Esophagus squamous epithelium (tissue), 5 donors: ENCODE measurements around the gene TGM3. TPM values are rescaled to one million over a fixed set of nuclear protein-coding genes. Genes with fewer than 3 reads are reported as not detected.
A peak's percentile ranks its signal among the peaks of the same experiment; 100 is the strongest.

Experiments
- DNase-seq: peaks from one replicate; lab custom pipeline; 2025; lab: John Stamatoyannopoulos, UW
- H3K27ac ChIP-seq, 4 donors: fragments of 200-600 bp; sonication (generic); one replicate each; pipeline ENCODE4 v1.5.1; 2016 to 2019; ENCODE audit warnings: mild to moderate bottlenecking in 1 of 4
- H3K27me3 ChIP-seq, 4 donors: fragments of 200-600 bp; sonication (generic); 1 replicate in 3 of 4; 2 replicates in 1 of 4; pipeline versions ENCODE4 v1.5.1 to v1.6.0; 2017 to 2021; ENCODE audit warnings: antibody characterized with exemption in 1 of 4
- H3K36me3 ChIP-seq, 3 donors: fragments of 200-600 bp; sonication (generic); one replicate each; pipeline ENCODE4 v1.5.1; 2016 to 2019
- H3K4me1 ChIP-seq, 3 donors: fragments of 200-600 bp; sonication (generic); one replicate each; pipeline ENCODE4 v1.5.1; 2017 to 2019
- H3K4me3 ChIP-seq, 4 donors: fragments of 200-600 bp; sonication (generic); 1 replicate in 3 of 4; 2 replicates in 1 of 4; pipeline ENCODE4 v1.5.1; 2016 to 2019; ENCODE audit warnings: mild to moderate bottlenecking in 2 of 4, moderate library complexity in 1 of 4
- H3K9me3 ChIP-seq, 3 donors: fragments of 200-600 bp; sonication (generic); one replicate each; pipeline ENCODE4 v1.5.1; 2016 to 2019
- CTCF ChIP-seq, 6 experiments: fragments of 450-650 bp in 4 of 6; fragments of 200-600 bp in 2 of 6; sonication (generic) in 2 of 6; IDR thresholded peaks; one replicate each; pipeline ENCODE4 v1.5.1; 2016 to 2019; ENCODE audit warnings: antibody characterized with exemption in 6 of 6, mild to moderate bottlenecking in 4 of 6, moderate library complexity in 4 of 6
- POLR2A ChIP-seq, 4 donors: fragments of 450-650 bp; IDR thresholded peaks; one replicate each; pipeline ENCODE4 v1.6.1; 2017; ENCODE audit warnings: antibody characterized with exemption in 4 of 4, mild to moderate bottlenecking in 4 of 4, moderate library complexity in 3 of 4
- WGBS, 2 donors: methylation state at CpG; one replicate each; pipeline ENCODE4 v1.1.5; 2018; 5-methylcytosine and 5-hydroxymethylcytosine counted together
- intact Hi-C: fragments of 100-400 bp; cut with DNase I; formaldehyde crosslinking; loops from one replicate; pipeline ENCODE4 v1.15.0; 2022
- total RNA-seq, 4 donors: library from RNA; depleted of rRNA; stranded (reverse); fragments of >200 nt; gene quantifications; one replicate each; pipeline ENCODE4 v1.1.0, GENCODE V29; 2016
- donor health status: DM: yes; HTN: yes; CAD: no.

The TGM3 gene
- total RNA-seq, 4 donors from 2014 or later: 626 to 2,995 (median 1,370) TPM

- H3K4me3 ChIP-seq: no peak overlapping the region
- peaks cover 0 to 5% (median 0%) of the 10 kb centered on the region in 3 donors for H3K4me1 ChIP-seq
- intact Hi-C loops: no loop called here
- H3K27ac ChIP-seq: peak overlapping the region in 2 of 4 donors; percentile 43 to 80
- peaks cover 0 to 8% (median 0%) of the 10 kb centered on the region in 3 donors for H3K36me3 ChIP-seq
- H3K9me3 ChIP-seq: no peaks in the 10 kb centered on the region
- DNase-seq: no peak
- TF ChIP-seq CTCF (IDR thresholded peaks at IDR 0.05): no peak
- no peak for TF ChIP-seq POLR2A (IDR thresholded peaks at IDR 0.05)
- H3K27me3 ChIP-seq: no peaks in the 10 kb centered on the region
These were observed 4.2 kb downstream of the TGM3 start for GRCh38 chr20:2300002-2300401.

- Histone ChIP-seq H3K36me3 (peaks cover 0 to 8% (median 0%) of the 10 kb centered on the region in 3 donors), H3K27me3 (no peaks in the 10 kb centered on the region), H3K9me3 (no peaks in the 10 kb centered on the region), H3K4me3 (no peak overlapping the region), H3K4me1 (peaks cover 0 to 5% (median 0%) of the 10 kb centered on the region in 3 donors), H3K27ac (peak overlapping the region in 2 of 4 donors; percentile 43 to 80)
- no peak for DNase-seq
- no peak for TF ChIP-seq CTCF (IDR thresholded peaks at IDR 0.05)
- TF ChIP-seq POLR2A (IDR thresholded peaks at IDR 0.05): no peak
- WGBS, 2 donors: 73 to 92% methylated on average over 2 to 3 of the region's 3 CpGs
- intact Hi-C loops: no loop called here
These were observed 4.6 kb downstream of the TGM3 start for GRCh38 chr20:2300420-2300819.

- 44 to 50% methylated on average over 5 of the region's 5 CpGs for WGBS, 2 donors
- intact Hi-C loops: no loop called here
- peak overlapping the region; percentile 24 to 80 (median 48) for H3K27ac ChIP-seq
- TF ChIP-seq CTCF (IDR thresholded peaks at IDR 0.05): no peak
- TF ChIP-seq POLR2A (IDR thresholded peaks at IDR 0.05): no peak
- peaks cover 0 to 1% (median 0%) of the 10 kb centered on the region in 3 donors for H3K4me1 ChIP-seq
- peaks cover 0 to 8% (median 0%) of the 10 kb centered on the region in 3 donors for H3K36me3 ChIP-seq
- no peak overlapping the region for H3K4me3 ChIP-seq
- no peaks in the 10 kb centered on the region for H3K27me3 ChIP-seq
- DNase-seq: no peak
- H3K9me3 ChIP-seq: no peaks in the 10 kb centered on the region
These were observed 5.4 kb downstream of the TGM3 start for GRCh38 chr20:2301164-2301622.

- peaks cover 0 to 8% (median 0%) of the 10 kb centered on the region in 3 donors for H3K36me3 ChIP-seq
- no peak for TF ChIP-seq CTCF (IDR thresholded peaks at IDR 0.05)
- TF ChIP-seq POLR2A (IDR thresholded peaks at IDR 0.05): no peak
- H3K4me1 ChIP-seq: no peaks in the 10 kb centered on the region
- no peak overlapping the region for H3K4me3 ChIP-seq
- H3K27me3 ChIP-seq: no peaks in the 10 kb centered on the region
- no peaks in the 10 kb centered on the region for H3K9me3 ChIP-seq
- WGBS, 2 donors: 69 to 80% methylated on average over 9 of the region's 9 CpGs
- intact Hi-C loops: no loop called here
- peak overlapping the region in 2 of 4 donors; percentile 7 to 25 for H3K27ac ChIP-seq
- DNase-seq: no peak
These were observed 6.7 kb downstream of the TGM3 start for GRCh38 chr20:2302384-2303060.

GRCh38 chr20:2303673-2304072, 7.9 kb downstream of the TGM3 start:
- intact Hi-C loops: no loop called here
- H3K4me3 ChIP-seq: no peak overlapping the region
- H3K27me3 ChIP-seq: no peaks in the 10 kb centered on the region
- H3K9me3 ChIP-seq: no peaks in the 10 kb centered on the region
- H3K36me3 ChIP-seq: peaks cover 0 to 8% (median 0%) of the 10 kb centered on the region in 3 donors
- WGBS, 2 donors: 70% methylated on average over 6 of the region's 6 CpGs
- TF ChIP-seq POLR2A (IDR thresholded peaks at IDR 0.05) (no peak), CTCF (IDR thresholded peaks at IDR 0.05) (no peak)
- H3K4me1 ChIP-seq: no peaks in the 10 kb centered on the region
- no peak for DNase-seq
- no peak overlapping the region for H3K27ac ChIP-seq
